Fibroblast of mammary gland (primary cell): ENCODE measurements around the gene KRTAP2-1.

ENCODE experiments used
- DNase-seq: peaks from one replicate; pipeline ENCODE4 v3.0.0-alpha.2; 2010; ENCODE audit warnings: low read depth
- H3K4me3 ChIP-seq: 2 replicates; pipeline ENCODE4 v1.5.1; 2011; ENCODE audit warnings: low read depth, mild to moderate bottlenecking, low read length, moderate library complexity; ENCODE audit not compliant: control insufficient read depth
- CTCF ChIP-seq: conservative IDR thresholded peaks from 2 replicates; pipeline ENCODE4 v1.5.1; 2011; ENCODE audit warnings: low read depth, low read length, inconsistent platforms; ENCODE audit not compliant: control insufficient read depth, insufficient read depth

The KRTAP2-1 gene

GRCh38 chr17:41016578-41017215 is 30.4 kb downstream of the KRTAP2-1 start:
- no peak overlapping the region for H3K4me3 ChIP-seq
- DNase-seq = no peak
- TF ChIP-seq CTCF = no peak

- DNase-seq = no peak
- no peak for TF ChIP-seq CTCF
- H3K4me3 ChIP-seq = no peak overlapping the region
Measured at GRCh38 chr17:41015454-41015853, 31.7 kb downstream of the KRTAP2-1 start.

- peak; percentile 35 for DNase-seq
- TF ChIP-seq CTCF = no peak
- no peak overlapping the region for H3K4me3 ChIP-seq
Measured at GRCh38 chr17:41013606-41014005, 33.5 kb downstream of the KRTAP2-1 start.

GRCh38 chr17:41013181-41013580 is 33.9 kb downstream of the KRTAP2-1 start:
- TF ChIP-seq CTCF = no peak
- DNase-seq = peak; percentile 41
- H3K4me3 ChIP-seq = no peak overlapping the region

GRCh38 chr17:41012326-41013120 is 34.6 kb downstream of the KRTAP2-1 start:
- no peak for TF ChIP-seq CTCF
- DNase-seq = no peak
- no peak overlapping the region for H3K4me3 ChIP-seq

- H3K4me3 ChIP-seq = no peak overlapping the region
- DNase-seq = no peak
- no peak for TF ChIP-seq CTCF
Measured at GRCh38 chr17:41010441-41010840, 36.7 kb downstream of the KRTAP2-1 start.
